Measurements from ENCODE around the gene RMC1. TPM values are rescaled to one million over a fixed set of nuclear protein-coding genes. Genes with fewer than 3 reads are reported as not detected.
"Not testable (repeated sequence)": the region's sequence is repeated elsewhere in the genome, so short reads cannot be mapped to it uniquely, and the experiment has no call there.

The RMC1 gene
- total and polyA plus RNA-seq, 2 donors from 2014 or later: 25.9 to 40.4 TPM

GRCh38 chr18:23503963-23504344 lies 643 bp downstream of the RMC1 start:
- Histone ChIP-seq H3K36me3 (ENCODE audit: control insufficient read depth in 2 of 3, insufficient read depth in 3 of 3, low read length in 3 of 3) (peaks cover 0 to 9% (median 2%) of the 10 kb centered on the region in 3 donors), H3K27ac (ENCODE audit: low read depth in 2 of 2, low read length in 2 of 2) (peak overlapping the region; percentile 54 to 80), H3K27me3 (ENCODE audit: control insufficient read depth, insufficient read depth, low read length) (no peaks in the 10 kb centered on the region), H3K4me1 (ENCODE audit: control insufficient read depth in 2 of 3, insufficient read depth in 2 of 3, low read depth in 1 of 3, low read length in 3 of 3) (peaks cover 0 to 10% (median 6%) of the 10 kb centered on the region in 3 donors), H3K9ac (ENCODE audit: low read length in 3 of 3) (peak overlapping the region in 2 of 3 donors; percentile 30 to 88), H3K9me3 (ENCODE audit: control insufficient read depth in 2 of 3, insufficient read depth in 1 of 3, low read length in 3 of 3) (no peaks in the 10 kb centered on the region), H3K4me3 (ENCODE audit: low read length in 3 of 3) (peak overlapping the region; percentile 28 to 83 (median 73))
- peak in 1 of 5 donors; percentile 35 for DNase-seq
- no peak for FAIRE-seq
- intact Hi-C loops (cut with DNase I): no loop called here
- TF ChIP-seq CTCF (IDR thresholded peaks at IDR 0.05; ENCODE audit: borderline replicate concordance, extremely low read depth, insufficient read depth): no peak

GRCh38 chr18:23504720-23505119 lies 1.4 kb downstream of the RMC1 start:
- no peak for TF ChIP-seq CTCF (IDR thresholded peaks at IDR 0.05; ENCODE audit: borderline replicate concordance, extremely low read depth, insufficient read depth)
- intact Hi-C loops (cut with DNase I): no loop called here

GRCh38 chr18:23506393-23506792 lies 3.1 kb downstream of the RMC1 start:
- Histone ChIP-seq H3K4me1 (ENCODE audit: control insufficient read depth in 2 of 3, insufficient read depth in 2 of 3, low read depth in 1 of 3, low read length in 3 of 3) (peaks cover 0 to 10% (median 6%) of the 10 kb centered on the region in 3 donors), H3K27me3 (ENCODE audit: control insufficient read depth, insufficient read depth, low read length) (no peaks in the 10 kb centered on the region), H3K27ac (ENCODE audit: low read depth in 2 of 2, low read length in 2 of 2) (no peak overlapping the region), H3K36me3 (ENCODE audit: control insufficient read depth in 2 of 3, insufficient read depth in 3 of 3, low read length in 3 of 3) (peaks cover 2 to 18% (median 11%) of the 10 kb centered on the region in 3 donors), H3K9ac (ENCODE audit: low read length in 3 of 3) (no peak overlapping the region), H3K4me3 (ENCODE audit: low read length in 3 of 3) (no peak overlapping the region), H3K9me3 (ENCODE audit: control insufficient read depth in 2 of 3, insufficient read depth in 1 of 3, low read length in 3 of 3) (no peaks in the 10 kb centered on the region)
- intact Hi-C loops (cut with DNase I): no loop called here
- FAIRE-seq (no peak), DNase-seq (no peak)
- no peak for TF ChIP-seq CTCF (IDR thresholded peaks at IDR 0.05; ENCODE audit: borderline replicate concordance, extremely low read depth, insufficient read depth)

More at GRCh38 chr18:23504720-23505119, 1.4 kb downstream of the RMC1 start:
- peak overlapping the region in 1 of 3 donors; percentile 88 for H3K9ac ChIP-seq (ENCODE audit: low read length in 3 of 3)
- FAIRE-seq (no peak), DNase-seq (no peak)
- peak overlapping the region; percentile 34 to 52 for H3K27ac ChIP-seq (ENCODE audit: low read depth in 2 of 2, low read length in 2 of 2)
- H3K27me3 ChIP-seq (ENCODE audit: control insufficient read depth, insufficient read depth, low read length): no peaks in the 10 kb centered on the region
- peaks cover 0 to 9% (median 2%) of the 10 kb centered on the region in 3 donors for H3K36me3 ChIP-seq (ENCODE audit: control insufficient read depth in 2 of 3, insufficient read depth in 3 of 3, low read length in 3 of 3)
- no peaks in the 10 kb centered on the region for H3K9me3 ChIP-seq (ENCODE audit: control insufficient read depth in 2 of 3, insufficient read depth in 1 of 3, low read length in 3 of 3)
- peak overlapping the region in 2 of 3 donors; percentile 73 to 83 for H3K4me3 ChIP-seq (ENCODE audit: low read length in 3 of 3)
- H3K4me1 ChIP-seq (ENCODE audit: control insufficient read depth in 2 of 3, insufficient read depth in 2 of 3, low read depth in 1 of 3, low read length in 3 of 3): peaks cover 0 to 10% (median 6%) of the 10 kb centered on the region in 3 donors

- H3K4me3 ChIP-seq (ENCODE audit: low read length in 3 of 3); H3K9ac ChIP-seq (ENCODE audit: low read length in 3 of 3); H3K27me3 ChIP-seq (ENCODE audit: control insufficient read depth, insufficient read depth, low read length); FAIRE-seq; H3K4me1 ChIP-seq (ENCODE audit: control insufficient read depth in 2 of 3, insufficient read depth in 2 of 3, low read depth in 1 of 3, low read length in 3 of 3); H3K27ac ChIP-seq (ENCODE audit: low read depth in 2 of 2, low read length in 2 of 2); H3K9me3 ChIP-seq (ENCODE audit: control insufficient read depth in 2 of 3, insufficient read depth in 1 of 3, low read length in 3 of 3); DNase-seq; intact Hi-C loops (cut with DNase I): not testable (repeated sequence)
- peaks cover 2 to 26% (median 11%) of the 10 kb centered on the region in 3 donors for H3K36me3 ChIP-seq (ENCODE audit: control insufficient read depth in 2 of 3, insufficient read depth in 3 of 3, low read length in 3 of 3)
Measured at GRCh38 chr18:23510923-23511322, 7.6 kb downstream of the RMC1 start.

- intact Hi-C loops (cut with DNase I): not testable (repeated sequence)
Measured at GRCh38 chr18:23512216-23512615, 8.9 kb downstream of the RMC1 start.

More at GRCh38 chr18:23512216-23512615, 8.9 kb downstream of the RMC1 start:
- not testable (repeated sequence) for H3K9me3 ChIP-seq (ENCODE audit: control insufficient read depth in 2 of 3, insufficient read depth in 1 of 3, low read length in 3 of 3); H3K27ac ChIP-seq (ENCODE audit: low read depth in 2 of 2, low read length in 2 of 2); FAIRE-seq; H3K9ac ChIP-seq (ENCODE audit: low read length in 3 of 3); H3K27me3 ChIP-seq (ENCODE audit: control insufficient read depth, insufficient read depth, low read length); H3K4me3 ChIP-seq (ENCODE audit: low read length in 3 of 3); DNase-seq; H3K4me1 ChIP-seq (ENCODE audit: control insufficient read depth in 2 of 3, insufficient read depth in 2 of 3, low read depth in 1 of 3, low read length in 3 of 3)
- peaks cover 4 to 34% (median 11%) of the 10 kb centered on the region in 3 donors for H3K36me3 ChIP-seq (ENCODE audit: control insufficient read depth in 2 of 3, insufficient read depth in 3 of 3, low read length in 3 of 3)

Measured in kidney (tissue), 14 donors.